Panc1 (cell line): ENCODE data around the gene SCAMP3.

Experiments
- CTCF ChIP-seq: fragments of 450-650 bp; IDR thresholded peaks from 2 replicates; pipeline ENCODE4 v1.5.1; 2017; ENCODE audit warnings: mild to moderate bottlenecking
- TCF7L2 ChIP-seq: IDR thresholded peaks from 2 replicates; pipeline ENCODE4 v1.6.1; 2011; ENCODE audit warnings: mild to moderate bottlenecking, low read depth, low read length, inconsistent platforms

- TF ChIP-seq CTCF (no peak), TCF7L2 (no peak)
Observed at GRCh38 chr1:155295942-155296267, 33.7 kb upstream of the SCAMP3 start.
